Measurements from ENCODE around the gene RELL2. TPM values are rescaled to one million over a fixed set of nuclear protein-coding genes. Genes with fewer than 3 reads are reported as not detected.

Gene RELL2
- total RNA-seq, 1 experiment from 2014 or later: 13.3 TPM

DNA sequence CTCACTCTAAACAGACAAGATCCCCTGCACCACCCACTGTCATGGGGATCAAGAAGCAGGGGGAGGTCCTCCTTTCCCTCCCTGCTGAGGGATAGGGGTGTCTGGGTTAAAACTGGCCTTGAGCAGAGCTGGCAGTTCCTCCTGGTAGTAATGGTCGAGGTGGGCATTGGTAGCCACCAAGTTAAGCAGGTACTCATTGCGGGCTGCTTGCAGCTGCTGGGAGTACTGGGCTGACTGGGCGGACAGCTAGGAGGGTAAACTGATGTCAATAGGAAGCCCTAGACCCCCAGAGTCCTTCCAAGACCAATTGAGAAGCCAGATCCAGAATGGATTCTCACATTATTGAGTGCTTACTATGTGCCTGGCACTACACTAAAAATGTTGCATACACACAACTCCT, 11.1 kb downstream of the RELL2 start:
- intact Hi-C loops (cut with micrococcal nuclease; ENCODE audit: unreplicated experiment) (no loop called here), in situ Hi-C loops (cut with HindIII; ENCODE audit: low pct_unique_long_range_greater_than_20kb, low sequenced_read_pairs) (no loop called here)
- CTCF ChIA-PET: no interaction called here
- TF ChIP-seq TCF7L2 (IDR thresholded peaks at IDR 0.05; ENCODE audit: low read depth, low read length): no peak
- TF ChIP-seq, protein P1, sequence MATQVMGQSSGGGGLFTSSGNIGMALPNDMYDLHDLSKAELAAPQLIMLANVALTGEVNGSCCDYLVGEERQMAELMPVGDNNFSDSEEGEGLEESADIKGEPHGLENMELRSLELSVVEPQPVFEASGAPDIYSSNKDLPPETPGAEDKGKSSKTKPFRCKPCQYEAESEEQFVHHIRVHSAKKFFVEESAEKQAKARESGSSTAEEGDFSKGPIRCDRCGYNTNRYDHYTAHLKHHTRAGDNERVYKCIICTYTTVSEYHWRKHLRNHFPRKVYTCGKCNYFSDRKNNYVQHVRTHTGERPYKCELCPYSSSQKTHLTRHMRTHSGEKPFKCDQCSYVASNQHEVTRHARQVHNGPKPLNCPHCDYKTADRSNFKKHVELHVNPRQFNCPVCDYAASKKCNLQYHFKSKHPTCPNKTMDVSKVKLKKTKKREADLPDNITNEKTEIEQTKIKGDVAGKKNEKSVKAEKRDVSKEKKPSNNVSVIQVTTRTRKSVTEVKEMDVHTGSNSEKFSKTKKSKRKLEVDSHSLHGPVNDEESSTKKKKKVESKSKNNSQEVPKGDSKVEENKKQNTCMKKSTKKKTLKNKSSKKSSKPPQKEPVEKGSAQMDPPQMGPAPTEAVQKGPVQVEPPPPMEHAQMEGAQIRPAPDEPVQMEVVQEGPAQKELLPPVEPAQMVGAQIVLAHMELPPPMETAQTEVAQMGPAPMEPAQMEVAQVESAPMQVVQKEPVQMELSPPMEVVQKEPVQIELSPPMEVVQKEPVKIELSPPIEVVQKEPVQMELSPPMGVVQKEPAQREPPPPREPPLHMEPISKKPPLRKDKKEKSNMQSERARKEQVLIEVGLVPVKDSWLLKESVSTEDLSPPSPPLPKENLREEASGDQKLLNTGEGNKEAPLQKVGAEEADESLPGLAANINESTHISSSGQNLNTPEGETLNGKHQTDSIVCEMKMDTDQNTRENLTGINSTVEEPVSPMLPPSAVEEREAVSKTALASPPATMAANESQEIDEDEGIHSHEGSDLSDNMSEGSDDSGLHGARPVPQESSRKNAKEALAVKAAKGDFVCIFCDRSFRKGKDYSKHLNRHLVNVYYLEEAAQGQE (IDR thresholded peaks at IDR 0.05; ENCODE audit: insufficient read depth in 1 of 2, low read depth in 2 of 2, low read length in 1 of 2): no peak
- TF ChIP-seq, protein P2, sequence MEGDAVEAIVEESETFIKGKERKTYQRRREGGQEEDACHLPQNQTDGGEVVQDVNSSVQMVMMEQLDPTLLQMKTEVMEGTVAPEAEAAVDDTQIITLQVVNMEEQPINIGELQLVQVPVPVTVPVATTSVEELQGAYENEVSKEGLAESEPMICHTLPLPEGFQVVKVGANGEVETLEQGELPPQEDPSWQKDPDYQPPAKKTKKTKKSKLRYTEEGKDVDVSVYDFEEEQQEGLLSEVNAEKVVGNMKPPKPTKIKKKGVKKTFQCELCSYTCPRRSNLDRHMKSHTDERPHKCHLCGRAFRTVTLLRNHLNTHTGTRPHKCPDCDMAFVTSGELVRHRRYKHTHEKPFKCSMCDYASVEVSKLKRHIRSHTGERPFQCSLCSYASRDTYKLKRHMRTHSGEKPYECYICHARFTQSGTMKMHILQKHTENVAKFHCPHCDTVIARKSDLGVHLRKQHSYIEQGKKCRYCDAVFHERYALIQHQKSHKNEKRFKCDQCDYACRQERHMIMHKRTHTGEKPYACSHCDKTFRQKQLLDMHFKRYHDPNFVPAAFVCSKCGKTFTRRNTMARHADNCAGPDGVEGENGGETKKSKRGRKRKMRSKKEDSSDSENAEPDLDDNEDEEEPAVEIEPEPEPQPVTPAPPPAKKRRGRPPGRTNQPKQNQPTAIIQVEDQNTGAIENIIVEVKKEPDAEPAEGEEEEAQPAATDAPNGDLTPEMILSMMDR (IDR thresholded peaks at IDR 0.05): no peak
- no peak for TF ChIP-seq SIN3A (IDR thresholded peaks at IDR 0.05; ENCODE audit: borderline replicate concordance, insufficient read depth, low read depth, low read length)
- no peak for TF ChIP-seq POLR2AphosphoS5 (IDR thresholded peaks at IDR 0.05; ENCODE audit: low read depth, low read length)
- H3K9me3 ChIP-seq (ENCODE audit: control insufficient read depth, insufficient read depth, low read depth, low read length): no peaks in the 10 kb centered on the region
- POLR2A ChIA-PET: no interaction called here
- no peak overlapping the region for H3K27ac ChIP-seq (ENCODE audit: low read length)
- H3K4me1 ChIP-seq (ENCODE audit: control insufficient read depth, insufficient read depth, low read length): no peaks in the 10 kb centered on the region
- H3K4me3 ChIP-seq (ENCODE audit: low read depth in 2 of 2, low read length in 2 of 2): no peak overlapping the region
- DNase-seq (ENCODE audit: low read depth, low spot score) (no peak), ATAC-seq (no peak)
- BruUV-seq (replicated peaks): no TSS peak
- no peaks in the 10 kb centered on the region for H3K27me3 ChIP-seq (ENCODE audit: control insufficient read depth, insufficient read depth, low read length)
- no peaks in the 10 kb centered on the region for H3K36me3 ChIP-seq (ENCODE audit: control insufficient read depth, insufficient read depth, low read length)

DNA sequence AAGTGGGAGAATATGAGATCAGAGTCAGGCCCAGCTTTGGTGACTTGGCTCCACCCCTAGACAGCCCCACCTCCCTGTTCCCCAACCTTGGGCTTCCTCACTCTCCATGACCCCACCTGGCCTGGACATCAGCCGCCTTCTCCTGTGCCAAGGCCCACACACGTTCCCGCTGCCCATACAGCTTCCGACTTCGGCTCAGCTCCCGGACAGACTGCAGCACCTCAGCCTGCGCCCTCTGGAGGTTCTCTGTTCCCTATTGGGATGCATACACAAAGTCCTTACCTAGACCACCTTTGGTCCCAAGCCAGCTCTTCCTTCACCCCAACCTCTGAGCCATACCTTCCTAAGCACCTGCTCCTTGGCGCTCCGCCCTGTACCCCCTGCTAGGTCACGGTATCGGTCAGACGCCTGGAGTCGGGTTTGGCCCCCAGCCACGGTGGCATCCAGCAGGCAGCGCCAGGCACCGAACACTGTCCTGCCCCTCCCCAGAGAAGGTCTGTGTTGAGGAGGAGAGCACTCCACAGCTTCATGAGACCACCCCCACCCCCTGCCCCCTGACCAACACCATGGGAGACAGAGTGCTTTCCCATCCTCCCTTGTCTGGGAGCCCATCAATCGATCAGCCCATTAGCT, 12.4 kb downstream of the RELL2 start:
- Histone ChIP-seq H3K4me1 (ENCODE audit: control insufficient read depth, insufficient read depth, low read length) (no peaks in the 10 kb centered on the region), H3K36me3 (ENCODE audit: control insufficient read depth, insufficient read depth, low read length) (no peaks in the 10 kb centered on the region), H3K27ac (ENCODE audit: low read length) (no peak overlapping the region), H3K9me3 (ENCODE audit: control insufficient read depth, insufficient read depth, low read depth, low read length) (no peaks in the 10 kb centered on the region), H3K27me3 (ENCODE audit: control insufficient read depth, insufficient read depth, low read length) (no peaks in the 10 kb centered on the region), H3K4me3 (ENCODE audit: low read depth in 2 of 2, low read length in 2 of 2) (no peak overlapping the region)
- ATAC-seq: no peak
- intact Hi-C loops (cut with micrococcal nuclease; ENCODE audit: unreplicated experiment): no loop called here
- no TSS peak for BruUV-seq (replicated peaks)
- ChIA-PET POLR2A (no interaction called here), CTCF (no interaction called here)
- no peak for TF ChIP-seq TCF7L2 (IDR thresholded peaks at IDR 0.05; ENCODE audit: low read depth, low read length)
- TF ChIP-seq, protein P1 (IDR thresholded peaks at IDR 0.05; ENCODE audit: insufficient read depth in 1 of 2, low read depth in 2 of 2, low read length in 1 of 2): no peak
- TF ChIP-seq POLR2AphosphoS5 (IDR thresholded peaks at IDR 0.05; ENCODE audit: low read depth, low read length): no peak
- TF ChIP-seq, protein P2 (IDR thresholded peaks at IDR 0.05): no peak; the same call in 1 of the 2 replicates
- TF ChIP-seq SIN3A (IDR thresholded peaks at IDR 0.05; ENCODE audit: borderline replicate concordance, insufficient read depth, low read depth, low read length): no peak
- no peak for DNase-seq (ENCODE audit: low read depth, low spot score)
- in situ Hi-C loops (cut with HindIII; ENCODE audit: low pct_unique_long_range_greater_than_20kb, low sequenced_read_pairs): no loop called here
